Dermis blood vessel endothelial cell (primary cell): ENCODE results near the gene SNX1. TPM values are rescaled to one million over a fixed set of nuclear protein-coding genes. Genes with fewer than 3 reads are reported as not detected.
A peak's percentile ranks its signal among the peaks of the same experiment; 100 is the strongest.
"Not testable (repeated sequence)": the region's sequence is repeated elsewhere in the genome, so short reads cannot be mapped to it uniquely, and the experiment has no call there.

Experiments
- DNase-seq: peaks from one replicate; pipeline ENCODE4 v3.0.0; 2010
- total RNA-seq: library from RNA; depleted of rRNA; stranded (reverse); fragments of >200 nt; gene quantifications from 2 replicates; pipeline ENCODE4 v1.2.3, GENCODE V29; 2014

Gene SNX1, protein sequence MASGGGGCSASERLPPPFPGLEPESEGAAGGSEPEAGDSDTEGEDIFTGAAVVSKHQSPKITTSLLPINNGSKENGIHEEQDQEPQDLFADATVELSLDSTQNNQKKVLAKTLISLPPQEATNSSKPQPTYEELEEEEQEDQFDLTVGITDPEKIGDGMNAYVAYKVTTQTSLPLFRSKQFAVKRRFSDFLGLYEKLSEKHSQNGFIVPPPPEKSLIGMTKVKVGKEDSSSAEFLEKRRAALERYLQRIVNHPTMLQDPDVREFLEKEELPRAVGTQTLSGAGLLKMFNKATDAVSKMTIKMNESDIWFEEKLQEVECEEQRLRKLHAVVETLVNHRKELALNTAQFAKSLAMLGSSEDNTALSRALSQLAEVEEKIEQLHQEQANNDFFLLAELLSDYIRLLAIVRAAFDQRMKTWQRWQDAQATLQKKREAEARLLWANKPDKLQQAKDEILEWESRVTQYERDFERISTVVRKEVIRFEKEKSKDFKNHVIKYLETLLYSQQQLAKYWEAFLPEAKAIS
- 52.4 and 56.2 TPM in 2 replicates for total RNA-seq

DNA sequence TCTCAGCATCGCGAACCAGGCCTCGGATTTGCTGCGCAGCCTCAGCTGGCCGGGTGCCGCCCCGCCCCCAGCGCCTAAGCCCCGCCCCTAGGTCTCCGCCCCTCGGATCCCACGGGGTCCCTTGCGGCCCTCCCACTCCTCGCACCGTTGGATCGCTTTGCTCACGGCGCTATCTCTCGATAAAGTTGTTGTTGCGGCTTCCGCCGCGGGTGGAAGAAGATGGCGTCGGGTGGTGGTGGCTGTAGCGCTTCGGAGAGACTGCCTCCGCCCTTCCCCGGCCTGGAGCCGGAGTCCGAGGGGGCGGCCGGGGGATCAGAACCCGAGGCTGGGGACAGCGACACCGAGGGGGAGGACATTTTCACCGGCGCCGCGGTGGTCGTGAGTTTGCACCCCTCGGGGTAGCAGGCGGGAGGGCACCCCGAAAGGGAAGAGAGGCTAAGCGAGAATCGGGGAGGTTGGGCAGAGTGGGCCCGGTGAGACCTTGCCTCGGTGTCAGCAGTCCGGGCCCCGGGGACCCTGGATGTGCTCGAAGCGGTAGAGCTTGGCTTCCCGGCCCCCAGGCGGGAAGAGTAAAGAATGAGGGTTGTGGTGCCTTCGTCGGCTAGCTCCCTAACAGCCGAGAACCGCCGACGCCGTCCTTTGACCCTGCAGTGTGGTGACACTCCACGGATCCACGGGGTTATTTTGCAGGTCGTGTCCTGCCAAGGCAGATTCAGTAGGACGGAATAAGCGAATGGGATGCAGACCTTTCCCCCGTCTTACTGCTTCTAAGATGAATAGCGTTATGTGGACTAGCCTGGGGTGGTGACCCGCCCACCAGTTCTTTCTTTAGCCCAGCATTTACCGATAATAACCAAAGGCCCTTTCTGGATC is at the start of gene SNX1:
SNX1 (plus strand) TSS at position 188 of the 873 bp plus-strand sequence; CDS start at position 220, 32 bp downstream.
- DNase-seq = peak; percentile 97

DNA sequence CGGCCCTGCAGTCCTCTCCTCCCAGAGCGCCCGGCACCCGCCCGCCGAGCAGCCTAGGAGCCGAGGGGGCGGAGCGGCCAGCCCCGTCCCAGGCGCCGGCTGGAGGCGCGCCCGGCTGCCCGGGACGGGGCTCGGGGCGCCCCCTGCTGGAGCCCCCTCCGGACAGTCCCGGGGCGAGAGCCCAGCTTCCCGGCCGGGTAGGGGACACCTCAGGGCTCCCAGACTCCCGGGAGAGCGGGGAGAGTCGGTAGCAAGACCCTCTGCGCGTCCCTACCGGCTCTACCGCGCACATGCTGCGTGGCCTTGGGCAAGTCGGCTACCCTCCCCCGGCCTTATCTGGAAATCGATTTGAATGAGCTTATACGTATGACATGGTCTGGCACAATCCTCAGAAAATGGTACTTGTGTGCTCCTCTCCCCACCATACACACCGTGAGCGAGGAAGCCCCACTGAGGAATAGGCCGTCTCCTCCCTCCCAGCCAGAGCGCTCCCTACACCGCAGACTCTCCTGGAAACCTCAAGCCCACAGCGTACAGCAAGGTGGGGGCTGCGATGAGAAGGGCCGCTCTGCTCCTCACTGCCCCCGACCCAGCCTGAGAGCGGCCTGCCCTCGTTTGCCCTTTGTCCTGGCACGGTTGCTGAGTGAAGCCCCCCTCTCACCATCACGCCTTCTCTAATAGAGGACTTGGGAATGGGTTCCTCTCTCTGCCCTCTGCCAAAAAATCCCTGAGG is 49.2 kb upstream of the SNX1 start, which contains the start of gene DAPK2:
DAPK2 (minus strand) TSS at position 65 of the 733 bp plus-strand sequence. CDS start 6,224 bp downstream, outside the sequence.
- peak; percentile 76 for DNase-seq

DNA sequence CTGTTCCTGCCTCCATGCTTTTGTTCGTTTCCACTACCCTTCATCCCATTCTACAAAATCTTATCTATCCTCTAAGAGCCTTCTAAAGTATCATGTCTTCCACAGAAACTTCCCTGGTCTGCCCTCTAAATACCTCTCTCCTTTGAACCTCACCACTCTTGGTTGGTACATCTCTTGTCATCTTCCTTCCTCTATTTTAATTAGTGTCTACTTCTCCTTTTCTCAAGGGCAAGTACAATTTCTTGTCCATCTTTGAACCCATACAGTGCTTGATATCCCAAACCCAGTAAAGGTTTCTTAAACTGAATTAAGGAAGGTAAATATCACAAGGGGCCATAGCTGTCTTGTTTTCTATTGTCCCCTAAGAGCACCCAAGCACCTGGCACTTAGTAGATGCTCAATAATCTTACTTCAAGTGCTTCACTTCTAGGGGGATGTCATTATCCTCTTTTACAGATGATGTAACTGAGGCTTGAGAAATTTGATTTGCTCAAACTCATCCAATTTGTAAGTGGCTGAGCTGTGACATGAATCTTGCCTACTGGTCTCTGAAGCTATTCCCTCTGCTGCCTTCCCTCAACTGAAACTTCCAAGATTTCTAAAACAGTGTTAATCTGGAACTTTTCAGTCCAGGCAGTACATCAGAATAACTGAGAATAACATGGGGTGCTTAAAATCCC is 46.9 kb upstream of the SNX1 start:
- no peak for DNase-seq

DNA sequence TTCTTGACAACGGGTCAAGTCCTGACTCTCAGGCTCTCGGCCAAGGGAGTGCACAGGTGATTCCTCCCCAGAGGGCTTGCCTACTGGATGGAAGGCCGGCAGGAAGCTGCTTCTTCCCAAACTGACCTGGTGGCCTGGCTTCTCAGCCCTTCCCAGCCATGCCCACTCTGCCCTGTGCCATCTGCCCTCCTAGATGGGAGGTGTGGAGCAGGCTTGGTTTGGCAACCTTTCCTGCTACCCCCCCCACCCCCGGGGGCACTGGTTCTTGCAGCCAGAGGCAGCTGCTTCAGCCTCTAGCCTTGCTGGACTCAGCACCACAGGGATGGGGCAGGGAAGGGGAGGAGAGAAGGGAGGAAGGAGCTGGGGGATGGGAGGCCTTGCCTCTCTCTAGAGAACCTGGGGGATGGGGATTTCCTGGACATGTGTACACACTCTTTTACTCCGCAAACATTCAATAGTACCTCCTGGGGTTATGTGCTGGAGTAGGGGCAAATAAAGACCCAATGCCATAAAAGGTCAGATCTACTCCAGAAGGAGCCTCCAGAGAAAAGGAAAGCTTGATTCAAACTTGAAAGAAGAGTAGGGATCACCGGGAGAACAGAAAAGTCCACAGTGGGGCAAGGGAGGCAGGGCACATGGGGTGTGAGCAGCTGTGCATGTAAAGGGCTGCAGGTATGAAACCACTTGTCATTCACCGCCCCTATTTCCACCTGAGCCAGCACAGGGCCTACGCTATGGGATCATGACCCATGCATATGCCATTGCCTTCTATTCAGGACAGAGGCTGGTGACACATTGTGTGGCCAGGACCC is 45.3 kb upstream of the SNX1 start:
- no peak for DNase-seq

DNA sequence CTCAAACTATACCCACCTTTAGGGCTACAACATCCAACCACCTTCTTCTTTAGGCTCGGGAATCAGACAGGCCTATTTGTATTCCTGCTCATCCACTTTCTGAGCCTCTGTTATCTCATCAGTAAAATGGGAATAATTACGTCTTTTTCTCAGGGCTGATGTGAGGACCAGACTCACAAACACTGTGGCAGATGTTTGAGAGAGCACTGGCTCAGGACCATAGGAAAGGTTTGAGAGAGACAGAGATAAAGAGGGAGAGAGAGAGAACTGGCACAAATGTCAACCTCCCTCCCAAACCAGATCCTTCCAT is 44.7 kb upstream of the SNX1 start:
- DNase-seq = no peak

DNA sequence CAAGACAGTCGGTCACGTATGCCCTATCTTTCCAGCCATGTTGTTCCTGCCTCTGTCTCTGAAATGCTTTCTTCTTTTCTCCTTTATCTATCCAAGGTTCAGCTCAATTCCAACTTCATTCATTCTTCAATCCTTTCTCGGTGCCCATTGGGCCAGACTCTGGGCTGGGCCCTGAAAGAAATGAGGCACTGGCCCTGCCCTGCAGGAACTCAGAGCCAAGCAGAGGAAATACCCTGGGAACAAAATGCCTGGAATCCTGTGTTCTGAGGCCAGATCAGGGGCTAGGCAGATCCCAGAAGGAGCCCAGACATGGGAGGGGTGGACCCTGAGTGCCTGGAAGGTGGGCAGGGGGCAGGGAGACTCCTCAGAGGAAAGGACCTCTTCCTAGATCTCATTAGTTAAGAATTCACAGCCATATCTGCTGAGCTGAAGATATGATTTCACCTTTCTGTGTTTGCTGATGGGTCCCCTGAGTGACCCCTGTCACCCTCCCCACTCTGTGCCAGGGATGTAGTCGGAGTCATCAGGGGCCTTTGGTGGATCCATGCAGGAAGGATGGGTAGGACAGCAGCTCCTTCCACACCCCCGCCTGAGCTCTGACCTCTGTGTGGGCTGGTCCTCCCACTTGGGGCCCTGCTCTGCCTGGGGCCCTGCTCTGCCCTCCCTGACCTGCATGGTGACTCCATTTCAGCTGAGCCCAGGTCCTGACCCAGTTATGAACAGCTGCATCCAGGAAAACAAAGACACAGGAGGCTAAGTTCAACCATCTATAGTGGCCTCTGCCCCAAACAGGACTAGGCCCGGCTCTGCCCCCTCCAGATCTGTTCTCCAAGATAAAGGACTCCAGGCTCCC is 44.1 kb upstream of the SNX1 start:
- no peak for DNase-seq

DNA sequence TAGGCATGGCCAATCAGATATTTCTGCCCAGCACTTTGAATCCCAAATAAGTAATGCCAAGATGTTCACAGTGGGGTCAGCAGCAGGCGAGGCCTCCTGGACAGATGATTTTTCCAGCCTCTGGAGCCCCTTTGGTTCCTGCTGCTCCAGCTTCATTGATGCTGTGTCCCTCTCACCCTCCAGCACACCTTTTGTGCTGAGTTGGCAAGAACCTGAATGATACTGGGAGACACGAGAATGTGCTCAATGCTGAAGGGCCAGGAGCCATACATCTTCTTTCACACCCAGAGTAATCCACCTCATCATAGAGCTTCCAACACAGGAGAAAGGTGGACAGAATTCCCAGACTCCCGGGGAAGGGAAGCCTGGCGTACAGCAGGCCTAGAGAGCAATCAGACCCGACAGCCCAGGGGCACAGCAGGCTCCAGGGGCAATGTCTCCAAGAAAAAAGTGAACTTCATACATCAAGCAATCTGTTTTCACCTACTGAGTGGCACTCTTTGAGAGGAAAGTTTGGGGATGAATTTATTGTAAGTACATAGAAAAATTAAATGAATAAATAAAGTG is 42.8 kb upstream of the SNX1 start:
- no peak for DNase-seq

DNA sequence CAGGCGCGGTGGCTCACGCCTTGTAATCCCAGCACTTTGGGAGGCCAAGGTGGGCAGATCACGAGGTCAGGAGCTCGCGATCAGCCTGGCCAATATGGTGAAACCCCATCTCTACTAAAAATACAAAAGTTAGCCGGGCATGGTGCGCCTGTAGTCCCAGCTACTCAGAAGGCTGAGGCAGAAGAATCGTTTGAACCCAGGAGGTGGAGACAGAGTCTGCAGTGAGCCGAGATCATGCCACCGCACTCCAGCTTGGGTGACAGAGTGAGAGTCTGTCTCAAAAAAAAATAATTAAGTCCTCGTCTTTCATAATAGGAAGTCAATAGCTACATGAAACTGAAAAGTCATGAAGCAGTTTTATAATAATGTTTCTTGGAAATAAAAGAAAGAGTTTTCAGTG is 42.1 kb upstream of the SNX1 start:
- DNase-seq = not testable (repeated sequence)

DNA sequence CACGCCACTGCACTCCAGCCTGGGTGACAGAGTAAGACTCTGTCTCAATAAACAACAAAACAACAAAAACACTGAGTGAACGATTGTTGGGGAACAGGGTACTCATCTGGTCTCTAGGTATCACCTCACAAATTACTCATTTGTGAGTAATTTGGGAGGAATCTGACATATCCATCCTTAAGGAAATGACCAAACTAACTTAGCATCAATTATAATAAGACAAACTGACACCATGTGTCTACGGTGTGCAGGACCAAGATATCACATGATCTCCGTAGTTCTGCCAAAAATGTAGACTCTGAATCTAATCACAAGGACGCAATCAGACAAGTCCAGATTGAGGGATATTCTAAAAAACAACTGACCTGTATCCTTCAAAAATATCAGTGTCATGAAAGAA is 37.5 kb upstream of the SNX1 start:
- peak; percentile 17 for DNase-seq

DNA sequence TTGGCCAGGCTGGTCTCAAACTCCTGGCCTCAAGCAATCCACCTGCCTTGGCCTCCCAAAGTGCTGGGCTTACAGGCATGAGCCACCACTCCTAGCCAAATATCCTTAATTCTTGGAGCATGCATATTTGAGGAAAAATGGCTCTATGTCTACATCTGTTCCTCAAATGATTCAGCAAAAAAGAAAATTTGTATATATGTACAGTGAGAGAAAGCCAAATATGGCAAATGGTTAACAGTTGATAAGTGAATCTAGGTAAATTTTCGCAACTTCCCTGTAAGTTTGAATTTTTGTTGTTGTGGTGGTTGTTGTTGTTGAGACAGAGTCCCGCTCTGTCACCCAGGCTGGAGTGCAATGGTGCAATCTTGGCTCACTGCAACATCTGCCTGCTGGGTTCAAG is 36.7 kb upstream of the SNX1 start:
- not testable (repeated sequence) for DNase-seq

DNA sequence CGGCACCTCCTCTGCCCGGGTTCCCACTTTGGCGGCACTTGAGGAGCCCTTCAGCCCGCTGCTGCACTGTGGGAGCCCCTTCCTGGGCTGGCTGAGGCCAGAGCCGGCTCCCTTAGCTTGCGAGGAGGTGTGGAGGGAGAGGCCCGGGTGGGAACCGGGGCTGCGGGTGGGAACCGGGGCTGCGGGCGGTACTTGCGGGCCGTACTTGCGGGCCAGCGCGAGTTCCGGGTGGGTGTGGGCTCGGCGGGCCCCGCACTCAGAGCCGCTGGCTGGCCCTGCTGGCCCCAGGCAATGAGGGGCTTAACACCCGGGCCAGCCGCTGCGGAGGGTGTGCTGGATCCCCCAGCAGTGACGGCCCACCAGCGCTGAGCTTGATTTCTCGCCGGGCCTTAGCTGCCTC is 35.1 kb upstream of the SNX1 start:
- DNase-seq = no peak

DNA sequence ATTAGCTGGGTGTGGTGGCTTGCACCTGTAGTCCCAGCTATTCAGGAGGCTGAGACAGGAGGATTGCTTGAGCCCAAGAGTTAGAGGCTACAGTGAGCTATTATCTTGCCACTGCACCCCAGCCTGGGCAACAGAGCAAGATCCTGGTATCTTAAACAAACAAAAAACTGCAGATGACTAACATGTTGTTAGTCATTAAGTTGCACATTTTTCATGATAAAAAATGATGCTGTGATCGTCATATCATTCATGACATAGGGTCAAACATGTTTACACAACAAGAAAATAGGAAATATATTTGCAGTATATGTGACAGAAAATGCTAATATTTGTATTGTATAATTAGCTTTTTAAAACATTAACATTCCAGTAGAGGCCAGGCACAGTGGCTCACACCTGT is 29.3 kb upstream of the SNX1 start:
- DNase-seq = no peak

DNA sequence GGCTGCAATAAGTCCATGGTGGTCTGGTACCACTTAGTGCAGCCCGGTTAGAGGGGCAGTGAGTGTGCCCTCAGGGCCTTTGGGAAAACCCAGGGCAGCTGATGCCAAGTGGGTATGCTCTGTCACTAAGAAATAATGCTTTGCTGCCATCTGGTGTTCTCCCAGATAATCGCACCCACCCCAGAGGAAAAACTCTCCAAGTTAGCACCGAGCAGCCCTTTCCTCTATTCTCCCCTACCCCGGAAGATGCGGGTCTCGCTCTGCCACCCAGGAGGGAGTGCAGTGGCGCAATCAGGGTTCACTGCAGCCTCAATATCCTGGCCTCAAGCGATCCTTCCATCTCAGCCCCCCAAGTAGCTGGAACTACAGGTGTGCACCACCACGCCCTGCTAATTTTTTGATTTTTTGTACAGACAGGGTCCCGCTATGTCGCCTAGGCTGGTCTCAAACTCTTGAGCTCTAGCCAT is 28.2 kb upstream of the SNX1 start:
- DNase-seq = peak; percentile 76

DNA sequence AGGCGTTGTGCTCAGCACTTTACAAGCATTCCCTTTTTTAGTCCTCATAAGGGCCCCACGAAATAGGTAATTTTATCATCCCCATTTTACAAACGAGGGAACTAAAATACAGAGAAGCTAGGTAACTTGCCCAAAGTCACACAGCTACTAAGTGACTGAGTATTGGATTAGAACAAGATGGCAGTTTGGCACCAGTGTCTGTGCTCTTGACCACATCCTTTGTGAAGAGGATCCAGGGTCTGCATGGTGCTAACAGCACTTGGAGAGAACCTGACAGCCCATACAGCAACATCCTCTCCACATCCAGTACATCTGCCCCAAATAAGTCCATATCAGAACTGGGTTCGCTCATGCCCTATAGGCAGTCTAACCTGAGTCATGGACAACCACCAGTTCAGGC is 27.6 kb upstream of the SNX1 start:
- no peak for DNase-seq

DNA sequence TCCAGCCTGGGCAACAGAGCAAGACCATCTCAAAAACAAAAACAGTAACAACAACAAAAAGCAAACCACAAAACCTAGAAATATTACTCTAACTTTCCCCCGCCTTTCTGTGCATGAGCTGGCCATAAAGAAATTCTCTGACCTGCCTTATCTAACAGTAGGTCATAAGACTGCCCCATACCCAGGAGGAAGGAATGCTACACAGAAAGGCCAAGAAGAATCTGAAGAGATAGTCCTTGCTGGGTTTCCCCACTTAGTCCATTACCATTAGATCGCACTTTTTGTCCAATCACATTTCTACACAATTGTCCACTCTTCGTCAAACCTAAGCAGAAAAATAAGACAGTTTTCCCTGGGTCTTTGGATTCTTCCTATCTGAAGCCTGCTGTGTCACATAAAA is 25.7 kb upstream of the SNX1 start:
- DNase-seq = no peak

DNA sequence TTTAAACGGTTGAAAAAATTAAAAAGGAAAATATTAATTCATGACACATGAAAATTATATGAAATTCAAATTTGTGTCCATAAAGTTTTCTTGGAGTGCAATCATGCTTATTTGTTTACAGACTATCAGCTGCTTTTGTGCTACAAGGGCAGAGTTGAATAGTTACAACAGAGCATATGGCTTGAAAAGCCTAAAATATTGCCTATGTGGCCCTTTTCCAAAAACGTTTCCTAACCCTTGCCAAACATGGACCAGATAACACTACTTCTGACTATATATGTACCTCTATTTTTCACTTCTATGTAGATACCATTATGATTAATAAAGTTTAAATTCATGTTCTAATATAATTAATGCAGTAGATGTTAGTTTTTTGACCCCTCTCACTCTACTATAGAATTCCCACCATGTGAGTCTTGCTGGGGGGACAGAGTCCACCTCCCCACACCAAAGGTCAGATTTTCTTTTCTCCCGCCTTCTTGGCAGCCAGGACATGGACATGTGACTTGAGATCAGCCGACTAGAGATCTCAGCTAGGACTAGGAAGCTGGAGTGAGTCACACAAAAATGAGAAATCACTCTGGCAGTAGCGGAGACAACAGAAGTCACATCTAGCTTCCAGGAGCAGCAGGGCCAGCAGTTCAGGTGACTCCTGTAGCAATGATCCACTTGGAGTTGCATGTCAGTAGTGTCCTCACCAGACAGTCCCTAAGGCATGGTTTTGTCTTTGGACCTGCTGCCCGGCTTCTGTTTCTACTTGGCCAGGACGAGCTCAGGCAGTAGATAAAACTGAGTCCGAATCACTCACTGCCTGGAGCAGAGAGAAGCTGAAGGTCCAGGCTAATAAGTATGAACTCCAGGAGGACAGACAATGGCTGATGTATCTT is 24.6 kb upstream of the SNX1 start:
- peak; percentile 92 for DNase-seq

DNA sequence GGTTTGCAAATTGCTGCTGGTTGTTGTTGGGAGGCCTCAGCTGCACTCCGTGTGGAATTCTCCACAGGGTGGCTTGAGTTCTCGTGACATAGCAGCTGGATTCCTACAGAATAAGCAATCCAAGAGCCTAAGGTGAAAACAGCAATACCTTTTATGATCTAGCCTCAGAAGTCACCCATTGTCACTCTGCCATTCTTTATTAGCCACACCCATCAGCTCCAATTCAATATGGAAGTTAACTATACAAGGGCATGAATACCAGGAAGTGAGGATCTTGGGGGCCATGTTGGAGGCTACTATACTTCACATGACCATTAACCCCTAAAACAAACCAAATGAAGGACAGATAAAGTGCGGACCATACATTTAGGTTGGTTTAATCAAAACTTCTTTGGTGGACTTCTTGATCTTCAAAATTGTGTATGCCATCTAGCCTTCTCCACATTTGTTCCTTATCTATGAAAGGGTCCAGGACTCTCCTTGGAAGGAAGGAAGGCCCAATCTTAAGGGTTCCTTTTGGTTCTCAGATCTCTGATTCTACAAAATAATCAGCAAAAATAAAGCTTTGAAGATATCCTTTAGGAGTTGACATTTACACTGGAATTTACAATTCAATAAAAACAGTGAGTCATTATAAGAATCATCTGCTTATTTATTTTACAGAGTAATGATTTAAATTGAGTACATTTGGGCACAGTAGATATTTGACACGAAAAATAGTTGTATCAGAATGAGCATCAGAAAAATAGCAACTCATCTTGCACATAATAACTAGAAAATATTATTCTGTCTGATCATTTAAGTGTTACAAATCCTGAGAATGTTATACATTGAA is 23.6 kb upstream of the SNX1 start:
- peak; percentile 15 for DNase-seq

DNA sequence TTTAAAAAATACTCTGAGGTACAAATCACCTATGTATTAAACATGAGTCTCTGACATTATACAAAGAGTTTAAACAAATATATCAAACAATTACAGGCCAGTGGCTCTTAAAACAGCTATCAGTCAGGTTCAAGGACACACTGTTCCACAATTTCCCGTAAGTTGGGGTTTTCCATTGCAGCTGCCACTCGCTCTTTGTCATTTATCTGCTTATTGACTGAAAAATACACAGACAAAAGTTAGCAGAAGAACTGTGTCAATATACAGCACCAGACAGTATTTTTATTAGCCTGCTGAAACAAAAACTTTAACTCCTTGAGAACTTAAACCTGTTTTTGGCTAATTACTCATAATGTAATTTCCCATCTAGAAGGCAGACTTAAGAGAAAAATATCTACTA is 23.0 kb upstream of the SNX1 start:
- peak; percentile 58 for DNase-seq
